NCI-H1105 (cell line): ENCODE results near the gene GABRQ.

Experiments used
- DNase-seq: peaks from one replicate; lab custom pipeline; 2025; lab: John Stamatoyannopoulos, UW

The GABRQ gene

DNA sequence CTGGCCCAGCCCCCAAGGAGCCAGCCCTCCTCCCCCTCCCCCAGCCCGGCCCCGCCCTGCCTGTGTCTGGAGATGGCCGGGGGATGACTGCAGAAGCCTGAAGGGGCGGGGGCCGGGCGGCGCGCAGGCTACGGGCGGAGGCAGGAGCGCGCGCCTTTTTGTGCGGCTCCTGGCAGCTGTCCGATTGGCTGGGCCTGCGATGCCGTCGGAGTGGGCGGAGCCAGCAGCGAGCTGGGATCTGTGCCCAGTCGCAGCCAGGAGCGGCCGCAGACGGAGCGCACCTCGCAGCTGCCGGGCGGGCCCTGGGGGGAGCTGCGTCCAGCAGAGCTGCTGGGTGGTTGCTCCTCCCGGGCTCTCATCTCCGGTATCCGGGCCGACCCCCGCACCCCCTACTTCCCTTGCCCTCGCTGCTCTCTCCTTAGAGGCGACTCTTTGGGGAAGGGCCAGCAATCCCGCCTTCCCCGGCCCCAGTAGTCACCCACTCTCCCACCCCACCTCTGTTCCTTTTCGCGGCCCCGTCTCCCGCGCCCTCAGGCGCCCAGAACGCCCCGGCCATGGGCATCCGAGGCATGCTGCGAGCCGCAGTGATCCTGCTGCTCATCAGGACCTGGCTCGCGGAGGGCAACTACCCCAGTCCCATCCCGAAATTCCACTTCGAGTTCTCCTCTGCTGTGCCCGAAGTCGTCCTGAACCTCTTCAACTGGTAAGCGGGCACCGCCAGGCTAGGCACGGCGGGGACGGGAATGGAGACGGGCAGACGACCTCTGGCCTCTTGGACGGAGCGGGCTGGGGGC lies at the start of gene GABRQ:
Gene GABRQ, plus strand, starts transcription at position 247 of the 794 bp plus-strand sequence. Its CDS starts 308 bp downstream, at position 555.
- DNase-seq = peak; percentile 93

DNA sequence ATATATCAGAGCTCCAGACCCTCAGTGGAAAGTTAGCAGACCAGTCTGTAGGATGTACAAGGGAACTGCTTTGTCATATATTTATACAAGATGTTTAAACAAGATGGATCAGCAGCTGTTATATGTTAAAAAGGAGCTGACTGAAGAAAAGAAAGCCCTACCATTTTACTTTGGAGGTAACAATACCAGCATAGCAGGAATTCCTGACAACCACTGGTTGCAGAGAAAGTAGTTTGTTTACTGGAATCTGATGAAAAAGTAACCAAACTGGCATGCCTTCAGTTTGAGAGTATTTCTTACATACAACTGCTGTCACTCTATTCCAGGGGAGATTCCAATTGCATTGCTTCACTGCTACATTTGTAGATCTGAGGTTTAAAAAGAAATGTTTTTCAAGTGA lies 49.5 kb upstream of the GABRQ start:
- DNase-seq = no peak

DNA sequence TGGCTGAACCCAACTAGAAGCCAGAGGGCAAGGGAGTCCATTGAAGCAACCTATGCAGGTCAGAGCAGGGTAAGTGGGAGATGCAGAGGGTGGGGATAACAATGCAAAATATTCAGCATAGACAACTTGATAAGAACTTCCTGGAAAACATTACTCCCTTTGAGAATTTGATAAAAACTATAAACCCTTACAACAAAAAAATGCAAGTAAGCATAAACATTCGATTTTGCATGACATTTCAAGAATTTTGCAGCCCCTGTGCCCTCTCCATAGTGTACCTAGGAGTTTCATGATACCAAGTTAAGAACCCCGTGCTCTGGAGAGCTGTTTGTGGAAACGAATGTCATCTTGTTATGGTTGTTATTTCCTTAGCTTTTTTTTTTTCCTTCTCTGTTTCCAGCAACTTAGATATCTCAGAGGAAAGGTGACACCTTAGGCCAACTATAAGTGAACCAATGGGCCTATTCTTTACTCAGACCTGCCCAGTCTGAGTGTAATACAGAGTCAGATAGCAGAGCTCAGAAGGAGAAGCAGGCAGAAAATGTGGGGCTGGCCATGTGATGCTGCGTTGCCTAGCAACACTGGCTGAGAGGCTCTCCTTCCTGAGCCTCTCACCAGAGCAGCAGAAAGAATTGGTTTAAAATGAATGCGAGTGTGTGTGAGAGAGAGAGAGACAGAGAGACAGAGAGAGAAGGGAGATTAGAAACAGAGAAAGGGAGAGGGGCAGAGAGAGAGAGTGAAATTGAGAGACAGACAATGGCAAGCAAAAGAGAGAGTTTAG lies 36.7 kb upstream of the GABRQ start:
- DNase-seq = peak; percentile 62

DNA sequence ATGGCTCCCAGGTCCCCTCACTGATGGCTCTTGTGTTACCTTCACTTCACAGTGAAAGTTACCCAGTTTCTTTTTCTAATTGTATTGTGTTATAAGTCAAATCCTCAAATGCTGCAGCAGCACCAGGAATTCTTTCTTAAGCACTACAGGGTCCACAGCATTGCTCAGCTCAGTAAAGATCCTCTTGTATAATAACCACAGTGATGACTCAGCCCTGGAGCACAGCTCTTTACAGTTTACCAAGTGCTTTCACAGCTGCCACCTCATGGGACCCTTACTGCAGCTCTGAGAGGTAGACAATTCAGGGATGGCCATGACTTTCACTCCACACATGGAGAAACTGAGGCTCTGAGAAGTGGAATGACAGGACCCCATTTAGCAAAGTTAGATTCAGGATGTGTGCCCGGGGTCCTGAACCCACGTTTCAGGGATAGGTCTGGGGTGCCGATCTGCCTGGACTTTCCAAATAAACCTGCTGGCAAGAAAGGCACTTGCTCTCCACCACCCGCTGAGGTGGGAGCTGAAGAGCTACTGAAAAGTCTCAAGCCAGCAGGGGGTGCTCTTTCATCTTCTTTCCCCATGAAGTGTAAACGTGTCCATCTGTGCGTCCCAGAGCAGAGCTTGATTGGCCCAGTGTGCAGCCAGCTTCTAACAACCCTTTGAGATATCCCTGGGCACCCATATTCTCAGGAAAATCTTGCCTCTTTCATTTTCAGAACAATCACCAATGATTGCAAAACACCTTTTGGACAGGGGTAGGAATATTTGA lies 35.7 kb upstream of the GABRQ start:
- DNase-seq = no peak

DNA sequence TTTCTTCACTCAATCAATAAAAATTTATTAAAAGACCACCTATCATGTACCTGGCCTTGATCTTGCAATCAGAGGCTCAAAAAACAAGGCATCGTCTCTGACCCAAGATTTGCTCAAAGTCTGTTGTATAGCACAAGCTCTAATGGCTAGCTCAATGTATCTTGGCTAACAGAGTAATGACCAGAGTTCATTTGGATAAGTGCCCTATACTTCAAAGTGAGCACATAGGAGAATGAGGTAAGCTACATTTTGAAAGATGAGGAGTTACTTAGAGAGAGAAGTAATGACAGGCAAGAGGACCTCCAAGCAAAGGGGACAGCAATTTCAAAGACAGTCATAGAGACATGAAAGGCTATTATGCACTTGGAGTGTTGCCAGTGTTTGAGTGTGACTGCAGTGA lies 22.9 kb upstream of the GABRQ start:
- no peak for DNase-seq

DNA sequence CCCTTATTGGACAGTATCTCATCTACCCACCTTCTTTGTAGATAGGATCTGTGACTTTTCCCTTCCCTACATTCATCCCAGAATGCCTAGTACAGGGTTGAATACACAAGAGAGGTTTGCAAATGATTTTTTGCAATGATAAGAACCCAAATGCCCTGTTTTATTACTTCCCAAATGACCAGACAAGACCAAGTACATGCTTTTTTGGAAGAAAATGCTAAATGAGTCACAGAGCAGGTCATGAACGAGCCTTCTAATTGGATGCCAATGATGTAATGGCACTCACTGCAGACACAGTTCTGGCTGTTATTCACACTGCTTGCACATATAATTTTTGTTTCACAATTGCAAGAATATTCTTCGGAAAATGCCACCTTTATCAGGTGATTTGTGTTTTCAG lies 17.8 kb upstream of the GABRQ start:
- no peak for DNase-seq

DNA sequence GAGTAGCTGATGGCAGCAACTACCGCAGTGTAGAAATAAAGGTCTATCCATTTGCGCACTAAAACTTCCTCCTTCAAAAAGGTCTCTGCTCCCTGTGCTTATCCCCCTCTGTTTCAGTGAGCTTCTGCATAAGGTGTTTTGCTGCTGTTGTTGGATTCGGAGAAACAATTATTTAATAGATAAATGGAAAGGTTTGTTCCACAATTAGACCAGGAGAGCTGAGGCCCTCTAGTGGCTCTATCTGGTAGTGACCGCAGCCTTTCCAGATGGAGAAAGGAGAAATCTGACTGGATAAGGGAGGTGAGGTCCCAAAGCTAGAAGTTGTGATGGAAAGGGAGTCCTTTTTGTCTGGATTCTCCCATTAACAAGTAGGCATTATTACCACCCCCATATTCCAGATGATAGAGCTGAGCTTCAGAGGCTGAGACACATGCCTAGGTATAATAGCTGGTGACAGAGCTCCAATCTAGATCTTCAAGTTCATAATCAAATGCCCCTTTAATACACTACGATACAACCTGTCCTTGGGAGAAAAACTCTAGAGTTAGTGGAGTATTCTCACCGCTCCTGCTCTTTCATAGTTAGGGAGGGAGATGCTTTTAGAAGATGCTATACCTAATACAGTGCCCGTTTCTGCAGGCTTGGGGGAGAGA lies 5.1 kb upstream of the GABRQ start:
- DNase-seq = peak; percentile 57

DNA sequence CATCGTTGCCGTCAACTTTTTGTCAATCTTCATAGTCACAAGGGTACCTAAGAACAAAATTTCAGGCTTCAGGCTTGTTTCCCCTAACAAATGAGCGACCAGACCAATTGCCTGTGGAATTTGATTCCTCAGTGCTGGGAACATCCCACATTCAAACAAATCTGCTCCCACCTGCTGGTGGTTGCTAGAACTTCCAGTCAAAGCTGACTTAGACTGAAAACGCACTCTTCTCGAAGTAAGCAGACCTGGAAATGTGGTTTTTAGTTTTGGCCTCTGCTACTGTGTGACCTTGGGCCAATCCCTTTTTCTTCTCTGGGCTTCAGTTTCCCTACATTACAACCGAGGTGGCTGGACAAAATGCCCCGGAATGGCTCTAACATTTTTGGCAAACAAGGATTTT lies 1.8 kb upstream of the GABRQ start:
- DNase-seq = peak; percentile 62

DNA sequence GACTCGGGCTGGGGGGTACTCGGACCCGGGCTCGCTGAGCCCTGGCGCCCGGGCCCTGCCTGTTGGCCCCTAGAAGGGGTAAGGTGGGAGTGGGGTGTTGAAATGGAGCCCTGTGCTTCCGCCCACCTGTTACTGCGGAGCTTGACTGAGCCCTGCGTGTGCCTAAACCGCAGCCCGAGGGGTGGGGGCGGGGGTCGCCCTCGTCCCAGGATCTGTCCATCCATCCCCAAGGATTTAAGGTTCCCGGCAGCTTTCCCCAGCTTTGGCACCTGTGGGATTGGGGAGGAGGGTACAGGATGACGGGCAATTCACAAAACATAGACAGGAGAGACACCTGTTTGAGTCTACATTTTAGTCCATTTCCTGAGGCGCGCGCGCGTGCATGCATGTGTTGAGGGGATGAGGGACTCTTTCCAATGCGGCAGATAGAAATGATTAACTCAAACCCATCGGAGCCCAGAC lies 779 bp downstream of the GABRQ start:
- DNase-seq = peak; percentile 22

DNA sequence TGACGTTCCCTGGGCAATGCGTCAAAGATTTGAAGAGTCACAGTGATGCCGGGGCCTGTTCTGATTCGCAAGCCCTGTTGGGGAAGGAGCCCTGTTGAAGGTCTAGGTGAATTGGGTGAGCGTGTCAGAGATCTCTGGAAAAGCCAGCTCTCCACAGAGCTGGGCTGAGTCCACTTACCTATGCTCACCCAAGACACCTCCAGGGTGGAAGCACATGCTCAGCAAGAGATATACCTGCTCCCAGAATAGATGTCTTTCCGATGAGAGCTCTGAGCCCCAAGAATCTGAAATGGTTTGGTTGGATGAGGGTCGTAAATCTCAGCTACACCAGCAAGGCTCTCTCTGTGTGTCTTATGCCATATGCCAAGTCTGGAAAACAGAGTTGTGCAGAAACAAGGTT lies 1.7 kb downstream of the GABRQ start:
- DNase-seq = no peak

DNA sequence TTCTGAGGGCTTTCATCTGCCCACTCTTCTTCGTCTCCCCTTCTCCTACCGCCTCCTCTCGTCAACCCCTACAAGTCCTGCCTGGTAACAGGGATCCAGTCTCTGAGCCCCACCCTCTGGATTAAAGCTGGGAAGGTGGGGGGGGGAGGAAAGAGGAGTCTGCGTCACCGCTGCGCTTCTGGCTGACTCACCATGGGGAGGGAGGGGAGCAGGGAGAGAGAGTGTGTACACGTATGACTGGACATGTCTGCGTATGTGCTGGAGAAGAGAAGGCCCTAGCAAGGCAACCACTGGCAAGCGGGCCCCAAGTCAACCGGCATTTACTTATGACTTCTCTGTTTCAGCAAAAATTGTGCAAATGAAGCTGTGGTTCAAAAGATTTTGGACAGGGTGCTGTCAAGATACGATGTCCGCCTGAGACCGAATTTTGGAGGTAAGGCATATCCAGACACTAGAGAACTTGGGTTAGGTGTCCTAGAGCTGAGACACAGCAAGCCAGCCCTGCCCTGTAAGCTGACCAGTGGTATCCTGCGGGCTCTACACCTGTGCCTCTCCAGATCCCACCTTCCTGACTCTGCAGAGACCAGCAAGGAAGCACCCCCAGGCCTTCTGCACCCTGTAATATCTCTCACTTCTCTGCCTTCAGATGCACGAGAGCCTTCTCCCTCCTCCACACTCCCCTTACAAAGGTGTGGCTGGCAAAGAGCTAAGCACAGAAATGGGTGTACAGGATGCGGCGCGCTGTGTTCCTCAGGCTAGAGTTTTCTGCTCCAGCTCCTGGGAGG lies 2.5 kb downstream of the GABRQ start:
- DNase-seq = no peak

DNA sequence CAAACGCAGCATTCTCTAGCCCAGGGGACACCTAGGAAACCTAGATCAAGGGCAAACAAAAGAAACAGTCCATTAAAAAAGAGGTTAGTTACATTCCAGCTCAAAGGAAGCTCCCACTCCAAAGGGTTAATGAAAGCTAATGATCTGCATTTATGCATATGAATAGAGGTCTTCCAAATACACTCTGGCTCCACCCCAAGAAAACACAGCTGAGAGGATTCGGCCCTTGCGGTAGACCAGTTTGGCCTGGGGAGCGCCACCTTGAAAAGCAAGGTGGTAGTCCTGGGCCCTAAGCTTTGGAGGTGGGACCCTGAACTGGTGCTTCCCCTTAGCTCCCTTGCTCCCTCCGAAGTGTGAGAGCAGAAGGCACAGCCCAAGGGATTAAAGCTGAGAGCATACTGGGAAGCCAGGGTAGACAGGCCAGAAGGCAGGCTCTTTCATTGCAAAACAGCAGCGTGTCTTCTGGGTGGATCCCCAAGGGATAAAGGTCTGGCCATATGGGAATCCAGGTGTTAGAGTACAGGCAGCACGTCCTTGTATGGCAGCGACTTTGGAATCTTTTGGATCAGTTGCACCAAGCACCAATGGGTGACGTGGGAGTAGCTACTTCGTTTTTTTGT lies 3.7 kb downstream of the GABRQ start:
- no peak for DNase-seq

DNA sequence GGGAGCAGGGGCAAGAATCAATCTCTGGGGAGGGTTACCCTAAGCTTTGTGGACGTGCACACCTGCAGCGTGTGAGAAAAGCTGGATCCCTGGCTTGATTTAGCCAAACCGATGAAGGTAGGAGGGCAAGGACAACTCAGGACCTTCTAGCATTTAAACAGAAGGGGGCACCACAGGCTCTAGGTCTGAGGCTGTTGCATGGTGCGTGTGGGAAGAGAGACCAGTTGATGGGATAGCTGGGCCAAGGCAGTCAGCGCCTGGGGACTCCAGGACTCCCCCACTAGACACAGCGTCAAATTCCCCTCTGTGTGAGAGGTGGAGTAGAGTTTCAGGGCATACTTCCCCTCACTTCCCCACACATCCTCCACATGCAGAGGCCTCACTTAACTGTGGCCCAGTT lies 4.3 kb downstream of the GABRQ start:
- DNase-seq = no peak

DNA sequence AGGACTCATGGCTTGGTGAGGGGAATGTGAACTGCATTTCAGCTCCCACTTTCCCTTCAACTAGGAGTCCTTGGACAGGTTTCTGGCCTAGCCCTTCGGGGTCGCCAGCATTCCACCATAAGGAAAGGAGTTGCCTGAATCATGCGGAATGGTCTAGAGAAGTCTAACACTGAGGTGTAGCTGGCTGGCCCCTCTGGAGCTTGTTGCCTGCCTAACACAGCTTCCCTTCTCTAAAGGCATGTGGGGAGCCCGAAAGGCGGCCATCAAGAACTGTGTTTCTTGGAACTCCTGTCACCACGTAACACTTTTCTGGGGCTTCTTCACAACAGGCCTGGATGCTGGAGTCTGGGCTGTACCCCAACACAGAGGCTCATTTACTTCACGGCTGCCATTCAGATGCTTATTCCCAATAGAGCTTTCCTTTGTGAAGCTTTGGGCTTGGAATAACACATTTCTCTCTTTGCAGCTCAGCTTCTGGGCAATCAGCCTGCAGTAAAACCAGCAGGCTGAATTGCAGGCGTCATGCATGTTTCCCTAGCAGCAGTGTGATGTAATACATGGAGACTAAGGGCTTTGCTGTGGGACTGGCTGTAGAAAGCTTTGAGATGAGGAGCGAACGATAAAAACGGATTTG lies 5.4 kb downstream of the GABRQ start:
- no peak for DNase-seq

DNA sequence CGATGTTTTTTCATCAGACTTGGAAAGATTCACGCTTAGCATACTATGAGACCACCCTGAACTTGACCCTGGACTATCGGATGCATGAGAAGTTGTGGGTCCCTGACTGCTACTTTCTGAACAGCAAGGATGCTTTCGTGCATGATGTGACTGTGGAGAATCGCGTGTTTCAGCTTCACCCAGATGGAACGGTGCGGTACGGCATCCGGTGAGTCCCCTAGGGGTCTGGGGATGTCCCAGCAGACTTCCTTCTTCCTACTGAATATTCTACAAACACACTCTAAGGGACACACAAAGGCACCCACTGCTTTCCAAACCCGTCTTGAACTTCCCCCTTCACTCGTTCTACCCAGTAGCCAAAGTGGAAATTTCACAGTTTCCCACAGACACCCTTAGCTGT lies 9.3 kb downstream of the GABRQ start:
- no peak for DNase-seq

DNA sequence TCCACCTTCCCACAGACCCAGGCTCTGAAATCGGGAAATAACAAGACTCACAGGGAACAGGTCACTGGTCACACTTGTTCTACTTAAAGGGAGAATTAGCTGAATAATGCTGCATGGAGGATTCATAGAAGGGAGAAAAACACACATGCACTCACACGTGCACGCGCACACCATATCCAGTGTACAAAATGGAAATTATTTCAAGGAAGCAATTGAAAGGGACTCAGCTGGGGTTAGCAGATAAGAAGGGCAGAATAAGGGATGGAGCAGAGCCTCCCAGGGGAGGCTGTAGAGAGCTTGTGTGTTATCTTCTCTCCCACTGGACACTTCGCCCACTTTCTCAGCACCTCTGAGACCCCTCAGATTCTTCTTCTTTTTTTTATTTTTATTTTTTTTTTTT lies 10.3 kb downstream of the GABRQ start:
- DNase-seq = no peak

DNA sequence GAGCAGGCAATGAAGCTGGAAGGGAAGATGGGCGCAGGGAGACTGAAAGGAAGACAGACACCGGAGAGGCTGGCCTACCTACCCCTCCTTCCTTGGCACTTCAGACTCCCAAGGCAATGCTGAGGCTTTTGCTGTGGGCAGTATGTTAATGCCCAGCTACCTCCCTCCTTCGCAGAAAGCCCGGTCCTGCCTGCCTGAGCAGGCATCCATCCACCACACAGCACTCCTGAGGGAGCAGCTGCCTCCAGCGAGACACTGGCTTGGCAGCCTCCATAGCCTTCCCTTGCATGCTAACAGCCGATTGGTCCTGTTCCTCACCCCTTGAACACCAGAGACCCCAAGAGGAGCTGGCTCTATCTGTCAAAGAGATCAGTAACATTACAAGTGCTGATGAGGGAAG lies 14.4 kb downstream of the GABRQ start:
- DNase-seq = no peak

DNA sequence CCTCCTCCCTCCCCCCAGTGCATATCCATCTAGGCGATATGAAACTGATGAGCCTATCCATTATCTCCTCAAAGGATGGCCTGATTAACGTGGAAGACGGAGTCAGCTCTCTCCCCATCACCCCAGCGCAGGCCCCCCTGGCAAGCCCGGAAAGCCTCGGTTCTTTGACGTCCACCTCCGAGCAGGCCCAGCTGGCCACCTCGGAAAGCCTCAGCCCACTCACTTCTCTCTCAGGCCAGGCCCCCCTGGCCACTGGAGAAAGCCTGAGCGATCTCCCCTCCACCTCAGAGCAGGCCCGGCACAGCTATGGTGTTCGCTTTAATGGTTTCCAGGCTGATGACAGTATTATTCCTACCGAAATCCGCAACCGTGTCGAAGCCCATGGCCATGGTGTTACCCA lies 14.8 kb downstream of the GABRQ start:
- no peak for DNase-seq

DNA sequence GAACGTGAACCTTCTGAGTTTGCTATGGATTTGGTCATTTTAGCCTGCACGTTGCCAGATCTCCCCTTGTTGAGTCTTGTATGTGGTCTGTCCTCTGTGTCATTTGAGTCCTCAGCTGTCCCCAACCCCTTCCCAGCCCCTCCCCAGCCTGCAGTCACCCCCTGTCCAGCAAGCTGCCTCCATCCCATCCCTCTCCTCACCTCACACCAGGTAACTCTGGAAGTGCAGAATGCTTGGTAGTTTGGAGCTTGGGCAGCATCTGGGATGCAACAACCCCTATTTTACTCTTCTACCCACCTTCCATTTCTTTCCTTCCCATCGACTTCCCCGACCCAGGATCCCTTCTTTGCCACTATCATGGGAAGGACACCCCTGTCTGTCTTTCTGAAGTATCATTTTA lies 18.4 kb downstream of the GABRQ start:
- no peak for DNase-seq

DNA sequence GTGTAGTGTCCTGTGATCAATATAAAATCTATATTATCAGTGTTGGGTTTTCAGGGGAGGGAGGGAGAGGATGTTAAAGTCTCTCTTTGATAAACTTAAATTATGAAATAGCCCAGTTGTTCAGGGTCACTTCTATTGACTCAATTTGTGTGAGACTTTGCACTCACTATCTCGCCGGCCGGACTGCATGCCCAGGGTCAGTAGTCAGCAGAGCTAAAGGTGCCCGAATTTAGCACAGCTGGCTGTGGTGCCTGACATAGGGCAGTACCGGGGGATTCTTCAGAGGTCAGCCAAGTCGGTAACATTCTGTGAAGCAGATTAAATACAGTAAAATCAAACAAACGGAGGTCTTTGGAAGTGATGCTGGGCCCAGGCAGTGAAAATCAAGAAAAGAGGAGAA lies 19.2 kb downstream of the GABRQ start:
- no peak for DNase-seq
